HepG2 (cell line): ENCODE data around the gene ANAPC2. TPM values are rescaled to one million over a fixed set of nuclear protein-coding genes. Genes with fewer than 3 reads are reported as not detected.
A peak's percentile ranks its signal among the peaks of the same experiment; 100 is the strongest.

ENCODE experiments used
- ADNP ChIP-seq: sonication (generic); formaldehyde crosslinking; IDR thresholded peaks from 2 replicates; pipeline ENCODE4 v1.4.0; 2020; ENCODE audit warnings: missing genetic modification reagents
- AGO2 ChIP-seq: fragments of 200-400 bp; formaldehyde crosslinking; optimal IDR thresholded peaks from 2 replicates; pipeline ENCODE3; 2017; ENCODE audit warnings: mild to moderate bottlenecking, low read depth, low read length, moderate library complexity
- AKNA ChIP-seq: sonication (generic); formaldehyde crosslinking; IDR thresholded peaks from 2 replicates; pipeline ENCODE4 v1.4.0; 2020; ENCODE audit warnings: missing genetic modification reagents, borderline replicate concordance
- ATF3 ChIP-seq: sonication (generic); formaldehyde crosslinking; IDR thresholded peaks from 2 replicates; pipeline ENCODE4 v1.4.0; 2020; ENCODE audit warnings: missing genetic modification reagents
- IRF2 ChIP-seq: IDR thresholded peaks from 2 replicates; pipeline ENCODE4 v1.6.1; 2018; ENCODE audit warnings: missing genetic modification reagents, missing compliant biosample characterization
- SIN3B ChIP-seq: fragments of 150-350 bp; IDR thresholded peaks from 2 replicates; pipeline ENCODE4 v1.6.1; 2014; ENCODE audit warnings: low read length
- SP4 ChIP-seq: sonication (generic); formaldehyde crosslinking; IDR thresholded peaks from 2 replicates; pipeline ENCODE4 v1.8.1; 2023; ENCODE audit warnings: mild to moderate bottlenecking, missing genetic modification reagents
- TFDP1 ChIP-seq: IDR thresholded peaks from 2 replicates; pipeline ENCODE4 v1.6.1; 2016; ENCODE audit warnings: missing compliant biosample characterization, missing genetic modification reagents, borderline replicate concordance
- ZNF576 ChIP-seq: sonication (generic); formaldehyde crosslinking; IDR thresholded peaks from 2 replicates; pipeline ENCODE4 v1.4.0; 2020; ENCODE audit warnings: mild to moderate bottlenecking, missing genetic modification reagents
- ZNF646 ChIP-seq: sonication (generic); formaldehyde crosslinking; IDR thresholded peaks from 2 replicates; pipeline ENCODE4 v1.9.0; 2021; ENCODE audit warnings: mild to moderate bottlenecking, missing genetic modification reagents
- ZSCAN20 ChIP-seq: sonication (generic); formaldehyde crosslinking; IDR thresholded peaks from 2 replicates; pipeline ENCODE4 v1.4.0; 2020; ENCODE audit warnings: missing genetic modification reagents, mild to moderate bottlenecking, borderline replicate concordance
- polyA plus RNA-seq, 8 experiments: library from polyadenylated mRNA; depleted of rRNA in 3 of 8; stranded (reverse) in 7 of 8; unstranded in 1 of 8; fragments of >200 nt; fragmentation: Illumina TruSeq in 4 of 8; extraction: Trizol in 4 of 8; gene quantifications; 2 replicates each; pipeline versions ENCODE4 v1.2.1 to v1.2.3, GENCODE V29; 2011 to 2016; ENCODE audit warnings: low read depth in 4 of 8, missing spikeins in 1 of 8, mixed read lengths in 1 of 8; ENCODE audit not compliant: insufficient read depth in 1 of 8
- total RNA-seq, 5 experiments: library from RNA; depleted of rRNA; stranded (reverse); fragments of >200 nt; fragmentation: Illumina TruSeq; extraction: Trizol; gene quantifications; 2 replicates each; pipeline ENCODE4 v1.2.3, GENCODE V29; 2016; ENCODE audit warnings: low read depth in 1 of 5

The ANAPC2 gene
- total and polyA plus RNA-seq, 2 of the 13 experiments (the other 11 are each of a cell fraction or from before 2014, with no cell fraction given), result 12.3 to 15.4 TPM

- TF ChIP-seq ZNF646 (CRISPR knock-in tag) (no peak), ZSCAN20 (CRISPR knock-in tag) (peak; percentile 46; the same call in 1 of the 2 replicates), SP4 (CRISPR knock-in tag) (peak; percentile 82), AGO2 (peak; percentile 64), SIN3B (peak; percentile 96), ZNF576 (no peak), AKNA (no peak), IRF2 (CRISPR knock-in tag) (peak; percentile 77; the same call in 1 of the 2 replicates), TFDP1 (CRISPR knock-in tag) (peak; percentile 96), ADNP (no peak), ATF3 (CRISPR knock-in tag) (no peak)
Measured at GRCh38 chr9:137205126-137206069, 17.0 kb upstream of the ANAPC2 start, which contains the start of the genes NDOR1 and TMEM203 (continued).
